ENCODE measurements around the gene BCKDK.
"Not testable (repeated sequence)": the region's sequence is repeated elsewhere in the genome, so short reads cannot be mapped to it uniquely, and the experiment has no call there.

Gene BCKDK

DNA sequence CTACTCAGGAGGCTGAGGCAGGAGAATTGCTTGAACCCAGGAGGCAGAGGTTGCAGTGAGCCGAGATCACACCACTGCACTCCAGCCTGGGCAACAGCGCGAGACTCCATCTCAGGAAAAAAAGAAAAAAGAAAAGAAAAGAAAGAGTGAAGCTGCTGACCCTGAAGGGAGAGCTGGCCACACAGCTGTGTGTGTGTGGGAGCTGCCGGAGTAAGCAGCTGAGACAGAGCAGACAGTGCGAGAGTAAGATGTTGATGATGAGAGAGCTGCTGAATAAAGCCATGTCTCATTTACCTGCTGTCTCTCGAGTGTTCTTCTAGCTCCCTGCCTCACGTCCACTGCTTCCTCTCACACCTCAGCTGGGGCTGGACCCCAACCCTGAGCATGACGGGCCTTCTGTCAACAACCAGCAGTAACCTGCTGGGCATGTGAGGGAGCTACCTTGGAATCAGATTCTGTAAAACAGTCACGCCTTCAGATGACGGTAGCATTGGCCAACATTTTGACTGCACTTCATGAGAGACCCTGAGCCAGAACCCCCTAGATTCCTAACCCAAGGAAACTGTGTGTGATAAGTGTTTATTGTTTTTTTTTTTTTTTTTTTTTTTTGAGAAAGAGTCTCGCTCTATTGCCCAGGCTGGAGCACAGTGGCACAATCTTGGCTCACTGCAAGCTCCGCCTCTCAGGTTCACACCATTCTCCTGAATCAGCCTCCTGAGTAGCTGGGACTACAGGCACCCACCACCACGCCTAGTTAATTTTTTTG lies 7.1 kb upstream of the BCKDK start:
- not testable (repeated sequence) for DNase-seq

- peak; percentile 35 for DNase-seq
These were observed 2.4 kb upstream of the BCKDK start for GRCh38 chr16:31105677-31106213.

DNA sequence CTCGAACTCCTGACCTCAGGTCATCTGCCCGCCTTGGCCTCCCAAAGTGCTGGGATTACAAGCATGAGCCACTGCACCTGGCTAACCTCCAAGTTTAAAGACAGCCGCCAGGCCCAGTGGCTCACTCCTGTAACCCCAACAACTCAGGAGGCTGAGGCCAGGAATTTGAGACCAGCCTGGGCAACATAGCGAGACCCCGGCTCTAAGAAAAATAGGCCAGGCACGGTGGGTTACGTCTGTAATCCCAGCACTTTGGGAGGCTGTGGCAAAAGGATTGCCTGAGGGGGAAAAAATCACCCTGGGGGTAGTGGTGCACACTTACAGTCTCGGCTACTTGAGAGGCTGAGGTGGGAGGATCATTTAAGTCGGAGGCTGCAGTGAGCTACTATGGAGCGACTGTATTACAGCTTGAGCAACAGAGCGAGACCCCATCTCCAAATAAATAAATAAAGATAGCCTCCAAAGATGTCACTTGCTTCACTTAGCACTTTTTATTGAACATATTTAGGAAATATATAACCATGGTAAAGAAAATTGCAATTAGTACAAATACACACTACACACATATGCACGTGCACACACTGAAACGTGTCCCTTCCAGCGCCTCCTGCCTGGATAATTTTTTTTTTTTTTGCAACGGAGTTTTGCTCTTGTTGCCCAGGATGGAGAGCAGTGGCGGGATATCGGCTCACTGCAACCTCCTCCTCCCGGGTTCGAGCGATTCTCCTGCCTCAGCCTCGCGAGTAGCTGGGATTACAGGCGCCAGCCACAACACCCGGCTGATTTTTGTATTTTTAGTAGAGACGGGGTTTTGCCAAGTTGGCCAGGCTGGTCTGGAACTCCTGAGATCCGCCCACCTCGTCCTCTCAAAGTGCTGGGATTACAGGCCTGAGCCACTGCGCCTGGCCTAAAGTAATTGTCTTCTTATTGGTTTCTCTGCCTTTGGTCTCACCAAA lies 1.4 kb upstream of the BCKDK start:
- no peak for DNase-seq

DNA sequence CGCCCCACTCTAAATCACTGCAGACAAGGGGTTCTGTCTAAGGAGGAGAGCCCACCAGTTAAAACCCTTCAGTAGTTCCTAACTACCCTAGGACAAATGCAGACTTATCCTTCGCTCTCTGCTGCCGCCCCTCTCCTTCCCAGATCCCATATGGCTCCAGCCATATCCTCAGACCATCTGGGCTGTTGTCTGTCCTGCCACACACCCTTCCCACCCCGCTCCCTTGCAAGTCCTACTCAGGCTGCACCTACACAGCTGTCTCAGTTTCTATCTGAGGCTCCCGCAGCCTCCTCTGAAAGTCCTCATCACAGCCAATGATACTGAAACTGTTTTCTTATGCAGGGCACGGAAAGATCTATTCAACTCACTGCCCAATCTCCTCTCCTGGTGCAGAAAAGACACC lies 720 bp upstream of the BCKDK start:
- DNase-seq, result no peak

GRCh38 chr16:31108794-31109558 lies 790 bp downstream of the BCKDK start:
- DNase-seq, result no peak

DNA sequence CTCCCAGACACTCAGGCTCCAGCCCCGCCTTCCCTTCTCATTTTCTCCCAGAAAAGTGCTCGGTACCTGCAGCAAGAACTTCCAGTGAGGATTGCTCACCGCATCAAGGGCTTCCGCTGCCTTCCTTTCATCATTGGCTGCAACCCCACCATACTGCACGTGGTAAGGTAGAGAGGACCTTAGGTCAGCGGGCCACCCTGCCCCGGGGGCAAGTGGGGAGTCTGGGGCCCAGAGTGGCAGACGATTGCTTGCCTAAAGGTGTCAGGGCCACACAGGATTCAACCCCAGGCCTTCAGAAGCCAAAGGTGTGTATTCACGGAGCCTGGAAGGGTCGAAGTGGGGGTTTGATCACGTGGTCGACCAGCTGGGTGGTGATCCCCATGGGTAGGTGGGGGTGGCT lies 1.4 kb downstream of the BCKDK start:
- no peak for DNase-seq

GRCh38 chr16:31110106-31111034 lies 2.2 kb downstream of the BCKDK start:
- DNase-seq, result no peak

DNA sequence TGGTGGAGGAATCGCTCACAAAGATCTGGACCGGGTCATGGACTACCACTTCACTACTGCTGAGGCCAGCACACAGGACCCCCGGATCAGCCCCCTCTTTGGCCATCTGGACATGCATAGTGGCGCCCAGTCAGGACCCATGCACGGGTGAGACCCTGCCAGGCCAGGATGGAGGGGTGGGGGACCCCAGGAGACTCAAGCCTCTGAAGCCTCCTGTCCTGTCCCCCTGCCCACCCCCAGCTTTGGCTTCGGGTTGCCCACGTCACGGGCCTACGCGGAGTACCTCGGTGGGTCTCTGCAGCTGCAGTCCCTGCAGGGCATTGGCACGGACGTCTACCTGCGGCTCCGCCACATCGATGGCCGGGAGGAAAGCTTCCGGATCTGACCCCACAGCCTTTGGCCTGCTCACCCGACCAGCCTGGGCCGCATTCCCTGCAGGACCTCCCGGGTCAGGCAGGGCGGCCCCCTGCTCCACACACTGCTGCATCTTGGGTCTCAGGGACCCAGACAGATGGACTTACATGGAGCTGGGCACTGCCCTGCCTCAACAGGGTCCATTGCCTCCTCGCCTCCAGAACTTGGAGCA lies 3.8 kb downstream of the BCKDK start:
- no peak for DNase-seq

DNA sequence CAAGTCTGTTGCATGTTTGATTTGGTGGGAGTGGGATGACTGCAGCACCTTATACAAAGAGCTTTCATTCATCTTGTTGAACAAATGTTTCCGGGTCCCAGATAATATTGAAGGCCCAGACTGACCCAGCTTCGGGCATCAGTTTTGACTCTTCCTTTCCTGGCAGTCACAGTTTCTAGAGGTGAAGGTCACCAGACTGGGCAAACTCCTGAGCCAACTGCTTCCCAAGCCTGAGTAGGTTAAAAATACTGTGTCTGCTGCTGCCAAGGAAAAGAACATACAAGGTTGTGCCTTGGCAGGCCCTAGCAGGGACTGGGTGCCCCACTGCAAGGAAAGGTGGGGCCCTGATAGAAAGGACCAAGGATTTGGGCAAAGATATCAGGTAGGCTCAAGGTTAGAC lies 4.5 kb downstream of the BCKDK start:
- DNase-seq, result no peak

GRCh38 chr16:31113121-31114120 lies 5.2 kb downstream of the BCKDK start:
- no peak for DNase-seq

DNA sequence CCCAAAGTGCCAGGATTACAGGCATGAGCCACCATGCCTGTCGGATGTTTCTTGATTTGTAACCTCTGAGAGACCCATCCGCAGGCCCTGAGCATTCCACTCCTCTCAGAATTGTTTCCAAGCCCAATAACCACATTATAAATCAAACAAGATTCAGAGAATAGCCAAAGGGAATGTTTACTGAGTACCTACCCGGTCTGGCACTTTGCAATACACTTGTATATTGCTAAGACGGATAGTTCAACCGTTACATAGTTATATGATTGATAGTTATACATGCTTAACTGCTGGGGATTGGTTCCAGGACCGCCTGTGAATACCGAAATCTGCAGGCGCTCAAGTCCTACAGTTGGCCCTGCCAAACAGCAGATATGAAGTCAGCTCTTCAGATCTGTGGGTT lies 6.3 kb downstream of the BCKDK start:
- no peak for DNase-seq

GRCh38 chr16:31117384-31118222 lies 9.4 kb downstream of the BCKDK start, which contains the start of gene KAT8:
Gene KAT8 (plus strand): TSS chr16:31117664. CDS start chr16:31117682, 18 bp downstream.
- peak; percentile 98 for DNase-seq

DNA sequence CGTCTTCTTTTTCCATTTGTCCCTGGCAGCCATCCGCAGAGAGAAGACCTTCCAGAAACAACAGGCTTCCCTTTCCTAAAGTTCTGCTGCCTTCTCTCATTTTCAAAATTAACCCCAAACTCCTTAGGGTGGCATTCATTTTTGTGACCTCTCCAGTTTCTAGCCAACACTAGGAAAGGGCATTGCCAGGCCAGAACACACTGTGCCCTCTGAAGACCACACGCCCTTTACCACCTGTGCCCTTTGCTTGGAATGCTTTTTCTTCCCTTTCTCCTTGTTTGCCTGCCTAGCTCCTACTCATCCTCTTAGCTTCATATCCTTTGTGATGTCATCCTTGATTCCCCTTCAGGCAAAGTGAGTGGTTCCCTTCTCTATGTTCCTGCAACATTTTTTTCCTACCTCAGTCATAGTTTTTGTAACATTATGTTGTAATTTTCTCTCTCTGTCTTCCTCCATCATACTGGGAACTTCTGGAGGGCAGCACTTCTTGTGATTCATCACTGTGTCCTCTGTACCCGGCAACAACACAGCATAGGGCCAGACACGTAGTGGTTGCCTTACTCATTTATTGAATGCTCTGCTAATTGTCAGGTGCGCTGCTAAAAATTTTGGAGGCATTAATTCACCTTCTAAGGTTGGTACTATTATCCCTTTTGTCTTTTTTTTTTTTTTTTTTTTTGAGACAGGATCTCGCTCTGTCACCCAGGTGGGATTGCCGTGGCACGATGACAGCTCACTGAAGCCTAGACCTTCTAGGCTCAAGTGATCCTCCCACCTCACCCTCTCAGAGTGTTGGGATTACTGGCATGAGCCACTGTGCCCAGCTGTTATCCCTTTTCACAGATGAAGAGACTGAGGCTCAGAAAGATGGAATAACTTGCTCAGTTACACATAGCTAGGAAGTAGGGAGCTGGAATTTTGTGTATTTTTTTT lies 10.3 kb downstream of the BCKDK start:
- DNase-seq, result no peak

DNA sequence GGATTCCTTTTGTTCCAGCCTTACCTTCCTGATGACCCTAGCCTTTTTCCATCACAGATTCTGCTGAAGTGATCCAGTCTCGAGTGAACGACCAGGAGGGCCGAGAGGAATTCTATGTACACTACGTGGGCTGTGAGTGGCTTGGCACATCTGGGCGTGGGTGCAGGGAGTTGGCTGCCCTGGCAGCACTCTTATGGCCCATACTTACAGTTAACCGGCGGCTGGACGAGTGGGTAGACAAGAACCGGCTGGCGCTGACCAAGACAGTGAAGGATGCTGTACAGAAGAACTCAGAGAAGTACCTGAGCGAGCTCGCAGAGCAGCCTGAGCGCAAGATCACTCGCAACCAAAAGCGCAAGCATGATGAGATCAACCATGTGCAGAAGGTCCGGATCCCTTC lies 11.9 kb downstream of the BCKDK start:
- DNase-seq, result no peak

GRCh38 chr16:31125844-31126243 lies 17.7 kb downstream of the BCKDK start:
- DNase-seq, result no peak

DNA sequence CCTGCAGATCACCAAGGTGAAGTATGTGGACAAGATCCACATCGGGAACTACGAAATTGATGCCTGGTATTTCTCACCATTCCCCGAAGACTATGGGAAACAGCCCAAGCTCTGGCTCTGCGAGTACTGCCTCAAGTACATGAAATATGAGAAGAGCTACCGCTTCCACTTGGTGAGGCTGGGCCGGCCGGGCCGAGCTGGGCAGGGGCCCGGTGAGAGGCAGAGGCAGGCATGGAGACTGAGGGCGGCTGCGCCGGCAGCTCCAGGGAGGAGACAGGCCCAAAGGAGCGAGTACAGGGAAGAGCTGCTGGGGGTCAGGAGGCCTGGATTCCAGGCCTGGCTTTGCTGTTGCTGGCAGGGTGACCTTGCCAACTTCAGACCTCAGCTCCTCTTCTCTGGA lies 19.0 kb downstream of the BCKDK start:
- DNase-seq, result no peak

- DNase-seq, result no peak
These were observed 20.8 kb downstream of the BCKDK start for GRCh38 chr16:31128711-31129567.
